ENCODE data around the gene PLEKHG4B. TPM values are rescaled to one million over a fixed set of nuclear protein-coding genes. Genes with fewer than 3 reads are reported as not detected.

PLEKHG4B gene
- polyA plus RNA-seq, 3 donors: not detected

GRCh38 chr5:95241-95980 lies 3.4 kb downstream of the PLEKHG4B start:
- H3K36me3 ChIP-seq (replicated peaks in 1 of 2; ENCODE audit: control insufficient read depth in 1 of 2, insufficient read depth in 2 of 2, low read length in 2 of 2): no peaks in the 10 kb centered on the region
- no peak overlapping the region for H3K27ac ChIP-seq (ENCODE audit: low read depth in 1 of 2, low read length in 2 of 2)
- H3K36me3 Mint-ChIP-seq: no peaks in the 10 kb centered on the region
- no peak overlapping the region for H3K9ac ChIP-seq (ENCODE audit: insufficient read depth, low read length, poor library complexity, severe bottlenecking)
- no peak for TF ChIP-seq CTCF (IDR thresholded peaks at IDR 0.05)
- no peak overlapping the region for H3K4me2 ChIP-seq (replicated peaks; ENCODE audit: extremely low read depth, low read length, poor library complexity, severe bottlenecking)
- H3K27me3 ChIP-seq (ENCODE audit: control insufficient read depth in 2 of 2, insufficient read depth in 2 of 2, low read length in 2 of 2): peaks cover 12 to 28% of the 10 kb centered on the region in 2 donors
- no peaks in the 10 kb centered on the region for H4K20me1 ChIP-seq (ENCODE audit: insufficient read depth, low read length)
- no peak overlapping the region for H3K27ac Mint-ChIP-seq
- 98% methylated on average over 9 of the region's 12 CpGs for WGBS (ENCODE audit: insufficient coverage)
- peaks cover 0 to 5% (median 0%) of the 10 kb centered on the region in 7 donors for H3K9me3 Mint-ChIP-seq
- no peak overlapping the region for H3K4me3 Mint-ChIP-seq
- no peaks in the 10 kb centered on the region for H3K4me1 ChIP-seq (ENCODE audit: control insufficient read depth in 1 of 2, insufficient read depth in 2 of 2, low read length in 2 of 2)
- H3K27me3 Mint-ChIP-seq (ENCODE audit: low read depth in 3 of 3): peaks cover 29 to 47% (median 34%) of the 10 kb centered on the region in 3 donors
- peaks cover 5% of the 10 kb centered on the region for H3K4me1 Mint-ChIP-seq
- no peaks in the 10 kb centered on the region for H3K79me2 ChIP-seq (ENCODE audit: insufficient read depth, low read length)
- intact Hi-C loops (cut with micrococcal nuclease): no loop called here
- no peak overlapping the region for H3K4me3 ChIP-seq (replicated peaks in 1 of 3; ENCODE audit: low read depth in 2 of 3, low read length in 3 of 3)
- no peak for DNase-seq
- no peak overlapping the region for H2AFZ ChIP-seq (ENCODE audit: insufficient read depth, low read depth, low read length, poor library complexity, severe bottlenecking)
- H3K9me3 ChIP-seq (replicated peaks in 1 of 2; ENCODE audit: control insufficient read depth in 1 of 2, insufficient read depth in 1 of 2, low read length in 2 of 2): no peaks in the 10 kb centered on the region

GRCh38 chr5:96976-97660 lies 5.2 kb downstream of the PLEKHG4B start:
- Histone ChIP-seq H3K36me3 (replicated peaks in 1 of 2; ENCODE audit: control insufficient read depth in 1 of 2, insufficient read depth in 2 of 2, low read length in 2 of 2) (no peaks in the 10 kb centered on the region), H4K20me1 (ENCODE audit: insufficient read depth, low read length) (no peaks in the 10 kb centered on the region), H3K4me3 (replicated peaks in 1 of 3; ENCODE audit: low read depth in 2 of 3, low read length in 3 of 3) (no peak overlapping the region), H3K9me3 (replicated peaks in 1 of 2; ENCODE audit: control insufficient read depth in 1 of 2, insufficient read depth in 1 of 2, low read length in 2 of 2) (no peaks in the 10 kb centered on the region), H3K27me3 (ENCODE audit: control insufficient read depth in 2 of 2, insufficient read depth in 2 of 2, low read length in 2 of 2) (peaks cover 9 to 14% of the 10 kb centered on the region in 2 donors), H3K4me1 (ENCODE audit: control insufficient read depth in 1 of 2, insufficient read depth in 2 of 2, low read length in 2 of 2) (no peaks in the 10 kb centered on the region), H3K9ac (ENCODE audit: insufficient read depth, low read length, poor library complexity, severe bottlenecking) (no peak overlapping the region), H3K79me2 (ENCODE audit: insufficient read depth, low read length) (no peaks in the 10 kb centered on the region), H2AFZ (ENCODE audit: insufficient read depth, low read depth, low read length, poor library complexity, severe bottlenecking) (no peak overlapping the region), H3K27ac (ENCODE audit: low read depth in 1 of 2, low read length in 2 of 2) (no peak overlapping the region), H3K4me2 (replicated peaks; ENCODE audit: extremely low read depth, low read length, poor library complexity, severe bottlenecking) (no peak overlapping the region)
- Mint-ChIP-seq H3K9me3 (peaks cover 0 to 2% (median 0%) of the 10 kb centered on the region in 7 donors), H3K36me3 (no peaks in the 10 kb centered on the region), H3K4me1 (no peaks in the 10 kb centered on the region), H3K27ac (no peak overlapping the region), H3K4me3 (no peak overlapping the region), H3K27me3 (ENCODE audit: low read depth in 3 of 3) (peaks cover 14 to 30% (median 20%) of the 10 kb centered on the region in 3 donors)
- DNase-seq: no peak
- no peak for TF ChIP-seq CTCF (IDR thresholded peaks at IDR 0.05)
- intact Hi-C loops (cut with micrococcal nuclease): no loop called here
- 95% methylated on average over 10 of the region's 17 CpGs for WGBS (ENCODE audit: insufficient coverage)

Measured in CD14-positive monocyte (primary cell).